Right lobe of liver (tissue), 4 donors: ENCODE results near the gene BCL2.

Source experiments
- POLR2A ChIP-seq: fragments of 450-650 bp; IDR thresholded peaks from one replicate; pipeline ENCODE4 v1.6.1; 2017; ENCODE audit warnings: antibody characterized with exemption, mild to moderate bottlenecking
- TF ChIP-seq, protein P1 (sequence below), 4 donors: fragments of 200-600 bp in 3 of 4; fragments of 450-650 bp in 1 of 4; IDR thresholded peaks; one replicate each; pipeline versions ENCODE4 v1.5.1 to v1.8.0; 2016 to 2022; ENCODE audit warnings: antibody characterized with exemption in 4 of 4, mild to moderate bottlenecking in 2 of 4
- donor health status: DM: no; HTN: no; CAD: no.
- donor health status: DM: no; HTN: no; CAD: no.
- donor health status: DM: no; HTN: yes; CAD: no.

DNA sequence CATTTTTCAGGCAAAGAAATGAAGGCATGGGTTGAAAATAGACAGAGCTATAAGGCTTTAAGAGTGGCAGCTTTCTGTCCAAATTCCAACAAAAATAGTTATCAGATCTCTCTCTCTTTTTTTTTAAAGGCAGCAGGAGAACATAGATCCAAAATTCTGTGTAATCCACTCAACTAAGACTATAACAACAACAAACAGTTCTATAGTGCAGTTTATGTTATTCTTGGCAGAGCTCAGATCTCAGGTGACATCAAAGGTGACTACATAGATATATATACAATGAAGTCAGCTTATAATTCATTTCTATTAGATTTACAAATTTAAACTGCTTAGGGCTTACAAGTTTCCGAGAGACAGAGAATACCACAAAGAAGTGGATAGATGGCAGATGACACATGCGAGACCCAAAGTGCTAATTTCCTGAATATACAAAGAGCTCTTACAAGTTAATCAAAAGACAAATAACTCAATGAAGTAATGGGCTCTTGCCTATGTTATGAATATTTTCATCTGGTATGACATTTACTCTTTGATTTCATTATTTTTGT is 223.2 kb downstream of the BCL2 start:
- TF ChIP-seq, protein P1, sequence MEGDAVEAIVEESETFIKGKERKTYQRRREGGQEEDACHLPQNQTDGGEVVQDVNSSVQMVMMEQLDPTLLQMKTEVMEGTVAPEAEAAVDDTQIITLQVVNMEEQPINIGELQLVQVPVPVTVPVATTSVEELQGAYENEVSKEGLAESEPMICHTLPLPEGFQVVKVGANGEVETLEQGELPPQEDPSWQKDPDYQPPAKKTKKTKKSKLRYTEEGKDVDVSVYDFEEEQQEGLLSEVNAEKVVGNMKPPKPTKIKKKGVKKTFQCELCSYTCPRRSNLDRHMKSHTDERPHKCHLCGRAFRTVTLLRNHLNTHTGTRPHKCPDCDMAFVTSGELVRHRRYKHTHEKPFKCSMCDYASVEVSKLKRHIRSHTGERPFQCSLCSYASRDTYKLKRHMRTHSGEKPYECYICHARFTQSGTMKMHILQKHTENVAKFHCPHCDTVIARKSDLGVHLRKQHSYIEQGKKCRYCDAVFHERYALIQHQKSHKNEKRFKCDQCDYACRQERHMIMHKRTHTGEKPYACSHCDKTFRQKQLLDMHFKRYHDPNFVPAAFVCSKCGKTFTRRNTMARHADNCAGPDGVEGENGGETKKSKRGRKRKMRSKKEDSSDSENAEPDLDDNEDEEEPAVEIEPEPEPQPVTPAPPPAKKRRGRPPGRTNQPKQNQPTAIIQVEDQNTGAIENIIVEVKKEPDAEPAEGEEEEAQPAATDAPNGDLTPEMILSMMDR (IDR thresholded peaks at IDR 0.05) = no peak
- no peak for TF ChIP-seq POLR2A
